GM19395 (cell line): ENCODE results near the gene ANKRD28.
"Not testable (repeated sequence)": the region's sequence is repeated elsewhere in the genome, so short reads cannot be mapped to it uniquely, and the experiment has no call there.

ENCODE experiments used
- ATAC-seq: cut with Tn5 transposase; IDR thresholded peaks from one replicate; pipeline ENCODE4 v1.9.1; 2021; ENCODE audit warnings: mild to moderate bottlenecking, moderate library complexity; ENCODE audit not compliant: unreplicated experiment

The ANKRD28 gene

DNA sequence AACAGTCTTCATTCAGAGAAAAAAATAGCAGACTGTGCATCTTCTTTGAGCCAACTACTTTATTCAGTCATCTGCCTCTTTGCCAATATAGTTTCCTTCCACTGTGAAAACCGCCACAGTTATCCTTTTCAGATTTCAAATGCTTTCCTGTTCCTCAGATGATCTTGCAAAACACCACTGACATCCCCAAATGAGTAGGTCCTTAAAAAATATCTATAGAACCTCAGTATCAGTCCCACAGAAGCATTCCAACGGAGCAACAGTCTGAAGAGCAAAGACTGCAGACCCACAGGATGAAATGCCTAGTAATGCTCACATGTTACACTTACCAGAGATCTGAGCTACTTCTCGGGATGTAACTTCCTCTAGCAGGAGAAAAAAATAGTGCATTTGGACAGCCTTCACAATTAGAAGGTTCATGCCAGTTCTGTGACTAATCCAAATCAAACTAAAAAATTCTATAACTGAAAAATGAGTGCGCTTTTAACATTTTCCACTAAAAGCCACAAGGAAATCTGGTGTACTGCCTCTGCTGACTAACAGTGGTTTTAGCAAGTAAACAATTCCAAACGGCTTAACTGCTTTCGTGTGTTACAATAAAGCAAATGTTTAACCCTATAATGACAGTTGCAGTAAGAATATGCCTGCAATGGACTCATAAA is at the start of gene ANKRD28:
Gene ANKRD28, minus strand, starts transcription at position 338 of the 662 bp plus-strand sequence. CDS start 1,458 bp downstream, outside the sequence.
- ATAC-seq = peak; percentile 37

DNA sequence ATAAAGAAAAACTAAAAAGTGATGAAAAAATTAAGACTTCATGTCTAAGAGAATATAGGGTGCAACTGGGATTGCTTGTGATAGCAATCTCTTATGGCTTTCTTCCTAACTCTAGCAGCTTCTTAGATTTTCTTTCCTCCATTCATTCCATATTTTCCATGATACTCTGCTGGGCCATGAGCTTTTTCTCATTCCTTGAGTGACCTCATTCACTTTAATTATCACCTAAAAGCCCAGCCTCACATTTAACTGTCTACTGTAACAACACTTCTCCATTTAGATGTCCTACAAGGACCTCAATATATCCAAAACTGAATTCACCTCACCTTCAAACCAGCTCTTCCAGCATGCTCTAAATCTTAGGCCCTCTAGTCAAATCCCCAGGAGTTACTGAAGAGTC is 49.5 kb upstream of the ANKRD28 start:
- ATAC-seq = no peak

DNA sequence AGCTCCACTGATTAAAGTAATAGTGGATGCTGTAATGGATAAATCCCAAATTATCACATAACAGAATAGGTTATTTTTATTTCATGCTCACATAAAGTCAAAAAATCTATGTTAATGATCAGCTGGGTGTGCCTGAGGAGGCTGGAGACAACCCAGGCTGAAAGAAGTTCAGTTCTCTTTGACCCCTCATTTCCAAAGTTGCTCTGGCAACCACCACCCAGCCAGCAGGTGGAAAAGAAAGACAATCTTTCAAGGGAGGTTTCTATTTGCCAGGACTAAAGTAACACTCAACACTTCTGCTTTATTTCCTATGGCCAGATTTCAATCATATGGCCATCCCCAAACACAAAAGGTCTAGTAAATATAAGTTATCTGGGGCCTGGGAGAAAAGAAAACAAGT is 48.8 kb upstream of the ANKRD28 start:
- ATAC-seq = no peak

DNA sequence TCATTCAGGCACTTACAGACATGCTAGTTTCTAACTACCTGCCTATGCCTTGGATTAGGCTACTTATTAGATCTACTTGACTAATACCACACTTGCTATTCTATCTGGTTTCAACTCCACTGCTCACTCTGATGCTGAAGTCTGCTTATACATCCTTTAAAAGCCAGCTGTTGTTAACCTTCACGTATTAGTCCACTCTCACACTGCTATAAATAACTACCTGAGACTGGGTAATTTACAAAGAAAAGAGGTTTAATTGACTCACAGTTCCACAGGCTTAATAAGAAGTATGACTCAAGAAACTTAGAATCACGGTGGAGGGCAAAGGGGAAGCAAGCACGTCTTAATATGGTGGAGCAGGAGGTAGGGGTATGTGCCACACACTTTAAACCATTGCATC is 47.7 kb upstream of the ANKRD28 start:
- peak; percentile 83 for ATAC-seq

DNA sequence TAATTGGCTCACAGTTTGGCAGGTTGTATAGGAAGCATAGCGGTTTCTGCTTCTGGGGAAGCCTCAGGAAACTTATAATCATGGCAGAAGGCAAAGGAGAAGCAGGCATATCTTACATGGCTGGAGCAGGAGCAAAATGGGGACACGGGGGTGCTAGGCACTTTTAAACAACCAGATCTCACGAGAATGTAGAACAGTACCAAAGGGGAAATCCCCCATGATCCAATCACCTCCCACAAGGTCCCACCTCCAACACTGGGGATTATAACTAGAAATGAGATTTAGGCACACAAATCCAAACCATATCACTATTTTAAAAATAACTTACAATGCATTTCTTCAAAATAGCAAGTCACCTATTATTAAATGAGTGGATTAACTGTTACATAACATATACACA is 47.1 kb upstream of the ANKRD28 start:
- ATAC-seq = no peak

DNA sequence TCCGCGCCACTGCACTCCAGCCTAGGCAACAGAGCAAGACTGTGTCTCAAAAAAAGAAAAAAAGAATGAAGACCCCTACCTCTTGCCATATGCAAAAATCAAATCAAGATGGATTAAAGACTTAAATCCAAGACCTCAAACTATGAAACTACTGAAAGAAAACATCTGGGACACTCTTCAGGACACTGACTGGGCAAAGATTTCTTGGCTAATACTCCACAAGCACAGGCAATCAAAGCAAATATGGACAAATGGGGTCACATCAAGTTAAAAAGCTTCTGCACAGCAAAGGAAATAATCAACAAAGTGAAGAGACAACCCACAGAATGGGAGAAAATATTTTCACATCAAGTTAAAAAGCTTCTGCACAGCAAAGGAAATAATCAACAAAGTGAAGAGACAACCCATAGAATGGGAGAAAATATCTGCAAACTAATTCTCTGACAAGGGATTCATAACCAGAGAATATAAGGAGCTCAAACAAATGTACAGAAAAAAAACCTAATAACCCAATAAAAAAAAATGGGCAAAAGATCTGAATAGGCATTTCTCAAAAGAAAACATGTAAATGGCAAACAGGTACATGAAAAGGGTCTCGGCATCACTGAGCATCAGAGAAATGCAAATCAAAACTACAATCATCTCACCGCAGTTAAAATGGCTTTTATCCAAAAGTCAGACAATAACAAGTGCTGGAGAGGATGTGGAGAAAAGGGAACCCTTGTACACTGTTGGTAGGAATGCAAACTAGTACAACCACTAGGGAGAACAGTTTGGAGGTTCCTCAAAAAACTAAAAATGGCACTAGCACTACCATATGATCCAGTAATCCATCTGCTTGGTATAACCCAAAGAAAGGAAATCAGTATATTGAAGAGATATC is 43.6 kb upstream of the ANKRD28 start:
- ATAC-seq = not testable (repeated sequence)

DNA sequence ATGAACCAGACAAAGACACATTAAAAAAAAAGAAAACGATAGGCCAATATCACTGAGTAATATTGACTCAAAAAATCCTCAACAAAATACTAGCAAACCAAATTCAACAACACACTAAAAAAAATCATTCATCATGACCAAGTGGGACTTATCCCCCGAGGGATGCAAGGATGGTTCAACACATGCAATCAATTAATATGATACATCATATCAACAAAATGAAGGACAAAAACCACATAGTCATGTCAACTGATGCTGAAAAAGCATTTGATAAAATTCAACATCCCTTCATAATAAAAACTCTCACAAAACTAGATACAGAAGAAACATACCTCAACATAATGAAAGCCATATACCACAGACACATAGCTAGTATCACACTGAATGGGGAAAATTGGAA is 41.8 kb upstream of the ANKRD28 start:
- ATAC-seq = no peak

DNA sequence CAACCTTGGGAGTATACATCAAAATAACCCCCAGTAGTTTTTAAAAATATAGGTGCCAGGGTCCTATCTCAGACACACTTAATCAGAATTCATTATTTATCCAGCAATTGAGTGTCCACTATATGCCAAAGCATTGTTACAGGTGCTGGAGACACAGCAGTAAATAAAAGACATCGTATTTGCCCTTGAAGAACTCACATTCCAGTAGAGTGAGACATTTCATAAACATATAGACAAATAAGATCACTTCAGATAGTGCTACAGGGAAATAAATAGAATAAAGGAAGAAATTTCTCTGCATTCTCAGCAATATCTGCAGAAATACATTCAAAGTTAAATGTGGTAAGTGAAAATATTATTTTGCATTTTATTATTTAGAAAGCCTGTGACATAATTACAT is 34.1 kb upstream of the ANKRD28 start:
- ATAC-seq = no peak

DNA sequence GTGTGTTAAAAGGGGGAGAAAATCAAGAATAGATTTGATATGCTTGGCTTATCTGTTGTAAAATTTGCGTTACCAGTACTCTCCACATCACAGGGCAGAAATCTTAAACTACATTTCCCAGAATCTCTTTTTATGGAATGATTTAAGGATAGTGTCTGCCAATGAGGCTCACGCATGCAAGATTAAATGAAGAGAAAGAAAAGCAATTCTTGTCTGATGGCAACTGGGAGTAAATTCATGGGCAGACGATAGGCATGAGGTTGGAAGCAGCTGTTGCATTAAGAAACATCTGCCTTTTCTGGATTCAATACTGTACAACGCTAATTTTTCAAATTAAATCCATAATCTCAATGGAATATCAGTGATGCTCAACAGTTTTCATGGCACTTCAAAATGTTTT is 27.2 kb upstream of the ANKRD28 start:
- ATAC-seq = no peak

DNA sequence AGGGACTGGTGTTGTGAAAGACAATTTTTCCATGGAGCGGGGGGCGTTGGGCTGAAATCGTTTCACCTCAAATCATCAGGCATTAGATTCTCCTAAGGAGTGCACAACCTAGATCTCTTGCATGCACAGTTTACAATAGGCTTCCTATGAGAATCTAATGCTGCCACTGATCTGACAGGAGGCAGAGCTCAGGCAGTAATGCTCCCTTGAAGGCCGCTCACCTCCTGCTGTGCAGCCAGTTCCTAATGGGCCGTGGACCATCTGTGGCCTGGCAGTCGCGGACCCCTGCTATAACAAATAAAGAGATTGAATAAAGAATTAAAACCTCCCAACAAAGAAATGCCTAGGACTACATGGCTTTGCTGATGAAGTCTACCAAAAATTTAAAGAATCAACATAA is 25.3 kb upstream of the ANKRD28 start:
- no peak for ATAC-seq

DNA sequence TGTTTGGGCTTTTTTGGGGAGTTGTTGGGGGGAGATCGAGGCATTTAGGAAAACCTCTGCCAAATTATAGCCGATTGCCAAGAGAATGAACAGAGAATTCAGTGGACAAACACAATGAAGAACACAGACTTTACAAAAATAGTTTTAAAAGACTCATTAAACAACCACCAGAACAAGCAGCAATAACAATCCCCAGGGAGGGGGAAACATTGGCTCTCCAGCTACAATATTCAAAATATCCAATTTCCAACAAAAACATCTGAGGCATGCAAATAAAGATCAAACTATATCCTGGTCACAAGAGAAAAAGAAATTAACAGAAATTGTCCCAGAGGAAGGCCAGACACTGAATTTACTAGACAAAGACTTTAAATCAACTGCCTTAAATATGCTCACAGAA is 24.5 kb upstream of the ANKRD28 start:
- ATAC-seq = no peak

DNA sequence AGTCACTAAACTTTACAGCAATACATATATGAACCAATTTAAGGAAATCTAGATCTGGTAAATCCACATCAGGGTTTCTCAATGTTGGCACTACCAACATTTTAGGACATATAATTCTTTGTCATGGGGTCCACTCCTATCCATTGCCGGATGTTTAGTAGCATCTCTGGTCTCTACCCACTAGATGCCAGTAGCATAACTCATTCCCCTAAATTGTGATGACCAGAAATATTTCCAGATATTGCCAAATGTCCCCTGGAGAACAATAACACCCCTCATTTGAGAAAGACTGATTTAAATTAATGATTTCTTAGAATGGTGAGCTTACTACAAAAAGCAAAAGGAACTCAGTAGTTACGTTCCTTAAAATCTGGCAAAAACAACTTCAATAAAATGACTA is 23.1 kb upstream of the ANKRD28 start:
- no peak for ATAC-seq

DNA sequence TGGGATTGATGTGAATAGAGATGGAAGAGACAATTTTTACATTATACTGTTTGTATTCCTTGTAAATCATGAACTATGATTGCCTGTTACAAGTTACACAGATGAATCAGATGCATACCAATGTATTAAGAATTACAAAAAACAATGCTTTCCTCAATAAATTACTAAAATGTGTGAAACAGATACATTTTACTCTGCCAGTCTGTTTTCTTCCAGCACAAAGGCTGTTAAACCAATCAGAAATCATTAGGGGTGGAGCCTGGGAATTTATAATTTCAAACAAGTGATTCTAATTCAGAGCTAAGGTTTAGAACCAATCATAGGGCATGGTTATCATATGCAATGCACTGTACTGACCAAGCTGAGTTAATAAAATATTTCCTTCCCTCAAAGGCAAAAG is 21.8 kb upstream of the ANKRD28 start:
- ATAC-seq = no peak

DNA sequence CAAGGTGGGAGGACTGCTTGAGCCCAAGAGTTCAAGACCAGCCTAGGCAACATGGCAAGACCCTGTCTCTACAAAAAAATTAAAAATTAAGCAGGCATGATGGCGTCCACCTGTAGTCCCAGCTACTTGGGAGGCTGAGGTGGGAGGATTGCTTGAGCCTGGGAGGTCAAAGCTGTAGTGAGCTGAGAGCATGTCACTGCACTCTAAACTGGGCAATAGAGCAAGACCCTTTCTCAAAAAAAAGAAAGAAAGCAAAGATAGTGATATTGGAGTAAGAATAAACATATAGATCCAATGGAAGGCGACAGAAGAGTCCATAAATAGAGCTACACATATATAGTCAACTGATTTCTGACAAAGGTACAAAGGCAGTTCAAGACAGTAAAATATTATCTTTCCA is 21.3 kb upstream of the ANKRD28 start:
- ATAC-seq = no peak

DNA sequence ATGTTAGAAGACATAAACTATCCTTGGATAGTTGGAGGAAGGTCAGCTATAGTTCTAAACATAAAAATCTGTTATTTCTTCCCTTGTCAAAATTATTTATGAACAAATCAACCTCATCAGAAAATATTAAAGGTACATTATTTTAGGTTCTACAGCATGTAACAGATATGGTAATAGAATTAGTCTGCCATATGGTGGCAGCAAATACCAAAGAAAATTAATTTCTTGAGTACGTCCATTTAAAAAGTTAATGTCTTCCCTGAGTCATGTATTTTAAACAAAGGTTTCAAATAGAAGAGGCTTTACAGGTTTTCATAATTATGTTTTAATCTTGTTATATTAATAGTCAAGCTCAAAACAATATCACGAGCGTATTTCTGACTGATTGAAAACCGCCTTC is 17.9 kb upstream of the ANKRD28 start:
- no peak for ATAC-seq

DNA sequence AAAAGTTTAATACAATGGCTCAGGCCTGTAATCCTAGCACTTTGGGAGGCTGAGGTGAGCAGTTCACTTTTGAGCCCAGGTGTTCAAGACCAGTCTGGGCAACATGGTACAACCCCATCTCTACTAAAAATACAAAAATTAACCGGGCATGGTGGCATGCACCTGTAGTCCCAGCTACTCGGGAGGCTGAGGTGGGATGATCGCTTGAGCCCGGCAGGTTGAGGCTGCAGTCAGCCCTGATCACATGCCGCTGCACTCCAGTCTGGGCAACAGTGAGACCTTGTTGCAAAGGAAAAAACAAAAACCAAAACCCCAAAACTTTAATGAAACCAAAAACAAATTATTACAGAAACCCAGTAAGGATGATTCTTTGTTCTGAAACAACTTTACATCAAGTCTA is 15.3 kb upstream of the ANKRD28 start:
- not testable (repeated sequence) for ATAC-seq

DNA sequence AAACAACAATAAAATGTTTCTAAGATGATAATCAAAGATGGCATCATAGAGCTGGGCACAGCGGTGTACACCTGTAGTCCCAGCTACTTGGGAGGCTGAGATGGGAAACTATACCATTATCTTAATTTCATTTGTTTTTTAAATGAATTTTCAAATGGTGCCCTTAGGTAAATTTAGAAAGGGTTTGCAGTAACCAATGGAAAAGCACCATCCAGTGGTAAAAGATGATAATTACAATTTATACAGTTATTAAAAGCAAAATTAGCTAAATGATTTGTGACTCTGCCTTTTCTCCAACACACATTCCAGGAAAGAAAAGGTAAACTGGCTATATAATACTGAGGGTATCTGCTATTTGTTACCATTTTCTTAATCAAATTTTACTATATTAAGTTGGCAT is 14.4 kb upstream of the ANKRD28 start:
- no peak for ATAC-seq

DNA sequence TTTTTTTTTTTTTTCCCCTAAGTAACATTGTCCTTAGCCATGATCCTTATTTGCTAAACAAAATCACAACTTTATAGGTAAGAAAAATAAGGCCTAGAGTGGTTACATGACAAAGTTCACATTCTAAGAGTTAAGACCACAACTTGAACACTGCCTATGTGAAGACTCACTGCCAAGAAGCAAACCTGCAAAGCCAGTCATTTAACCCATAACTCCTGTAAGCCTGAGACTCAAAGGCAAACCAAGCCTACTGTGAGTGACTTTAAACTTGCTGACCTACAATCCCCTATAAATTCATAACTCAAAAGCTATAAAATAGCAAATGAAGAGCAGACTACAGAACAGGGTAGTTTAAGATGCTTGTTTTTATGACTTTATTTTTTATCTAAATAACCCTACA is 12.9 kb upstream of the ANKRD28 start:
- no peak for ATAC-seq

DNA sequence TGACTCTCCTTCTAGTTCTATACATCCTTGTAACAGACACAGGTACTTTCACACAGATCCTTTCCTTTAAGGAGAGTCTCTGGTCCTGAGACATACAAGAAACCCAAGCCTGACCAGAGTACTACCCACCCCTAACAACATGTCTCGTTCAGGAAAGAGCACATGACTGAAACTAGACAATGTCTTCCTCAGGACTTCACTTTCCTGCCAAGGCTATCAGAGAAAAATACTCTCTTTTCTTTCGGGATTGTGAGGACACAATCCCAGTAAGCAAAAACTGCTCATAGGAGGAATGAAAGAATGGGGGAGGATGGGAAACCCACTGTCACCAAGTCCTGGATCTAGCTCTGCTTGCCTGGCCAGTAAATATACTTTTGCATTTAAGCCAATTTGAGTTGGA is 11.5 kb upstream of the ANKRD28 start:
- no peak for ATAC-seq

DNA sequence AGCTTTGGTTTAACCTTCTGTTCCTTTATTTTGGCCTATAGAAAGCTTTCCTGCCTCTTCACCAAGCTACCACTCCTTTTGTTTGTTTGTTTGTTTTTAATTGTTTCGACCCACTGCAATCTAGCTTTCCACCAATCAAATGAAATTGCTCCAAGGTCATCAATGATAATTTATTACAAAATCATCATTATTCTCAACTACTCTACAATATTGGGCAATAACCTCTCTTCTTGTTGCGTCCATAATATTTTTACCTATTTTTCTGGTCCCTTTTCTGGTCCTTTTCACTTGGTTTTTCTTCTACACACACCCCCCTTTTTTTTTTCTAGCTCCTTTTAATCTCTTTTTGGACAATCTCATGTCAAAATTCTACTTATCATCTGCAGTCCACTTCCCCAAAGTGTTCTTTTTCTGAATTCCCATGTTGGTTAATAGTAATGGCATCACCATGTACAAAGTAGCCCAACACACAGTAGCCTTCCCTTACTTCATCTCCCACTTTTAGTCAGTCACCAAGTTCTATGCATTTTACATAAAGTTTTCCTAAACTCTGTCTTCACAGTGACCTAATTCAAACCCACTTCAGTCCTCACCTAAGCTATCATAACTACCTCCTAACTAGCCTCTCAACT is 11.0 kb upstream of the ANKRD28 start:
- ATAC-seq = no peak

DNA sequence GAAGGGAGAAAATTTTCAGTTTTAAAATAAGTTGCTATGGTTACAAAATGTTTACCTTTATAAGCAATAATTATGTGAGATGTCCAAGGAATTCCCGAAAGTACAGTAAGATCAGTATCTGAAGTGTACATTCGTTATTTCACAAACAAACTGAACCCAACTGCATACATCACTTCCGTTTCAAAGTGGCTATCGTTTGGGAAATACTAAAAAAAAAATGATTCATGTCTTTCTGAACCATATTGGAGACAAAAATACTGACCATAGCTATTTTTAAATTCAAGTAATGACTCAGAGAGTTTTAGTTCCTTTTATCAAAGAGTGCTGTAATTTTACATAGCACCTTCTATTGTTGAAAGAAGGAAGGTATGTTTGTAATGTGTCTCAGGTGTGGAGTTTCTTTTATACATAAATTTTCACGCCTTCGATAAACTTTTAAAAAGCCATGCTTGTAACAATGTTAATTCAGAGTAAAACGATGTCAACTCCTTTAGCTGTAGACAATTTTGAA is 8.0 kb upstream of the ANKRD28 start:
- peak; percentile 77 for ATAC-seq
